ENCODE data around the gene LAMC2.

DNA sequence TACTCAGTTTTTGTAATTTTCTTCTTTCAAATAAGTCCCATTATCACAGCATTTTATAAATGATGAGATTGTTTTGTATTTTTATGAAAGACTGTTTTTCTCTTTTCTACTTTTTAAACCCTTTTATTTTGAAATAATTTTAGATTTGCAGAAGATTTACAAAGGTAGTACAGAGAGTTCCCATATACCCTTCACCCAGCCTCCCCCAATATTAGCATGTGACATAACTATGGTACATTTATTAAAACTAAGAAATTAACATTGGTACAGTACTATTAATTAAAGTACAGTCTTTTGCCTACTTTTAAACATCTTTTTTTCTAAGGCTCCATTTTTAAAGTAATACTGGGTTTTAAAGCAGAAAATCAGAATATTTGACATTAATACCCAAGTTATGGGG is 35.6 kb upstream of the LAMC2 start:
- TF ChIP-seq, protein P1, sequence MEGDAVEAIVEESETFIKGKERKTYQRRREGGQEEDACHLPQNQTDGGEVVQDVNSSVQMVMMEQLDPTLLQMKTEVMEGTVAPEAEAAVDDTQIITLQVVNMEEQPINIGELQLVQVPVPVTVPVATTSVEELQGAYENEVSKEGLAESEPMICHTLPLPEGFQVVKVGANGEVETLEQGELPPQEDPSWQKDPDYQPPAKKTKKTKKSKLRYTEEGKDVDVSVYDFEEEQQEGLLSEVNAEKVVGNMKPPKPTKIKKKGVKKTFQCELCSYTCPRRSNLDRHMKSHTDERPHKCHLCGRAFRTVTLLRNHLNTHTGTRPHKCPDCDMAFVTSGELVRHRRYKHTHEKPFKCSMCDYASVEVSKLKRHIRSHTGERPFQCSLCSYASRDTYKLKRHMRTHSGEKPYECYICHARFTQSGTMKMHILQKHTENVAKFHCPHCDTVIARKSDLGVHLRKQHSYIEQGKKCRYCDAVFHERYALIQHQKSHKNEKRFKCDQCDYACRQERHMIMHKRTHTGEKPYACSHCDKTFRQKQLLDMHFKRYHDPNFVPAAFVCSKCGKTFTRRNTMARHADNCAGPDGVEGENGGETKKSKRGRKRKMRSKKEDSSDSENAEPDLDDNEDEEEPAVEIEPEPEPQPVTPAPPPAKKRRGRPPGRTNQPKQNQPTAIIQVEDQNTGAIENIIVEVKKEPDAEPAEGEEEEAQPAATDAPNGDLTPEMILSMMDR (conservative IDR thresholded peaks at IDR 0.05; ENCODE audit: low read depth, low read length): no peak
- no peak for TF ChIP-seq EZH2 (IDR thresholded peaks at IDR 0.05; ENCODE audit: borderline replicate concordance, low read depth, low read length, poor library complexity, severe bottlenecking)

Data from A673 (cell line).